Measurements from ENCODE around the gene TMEM150A.
A peak's percentile ranks its signal among the peaks of the same experiment; 100 is the strongest.
"Not testable (repeated sequence)": the region's sequence is repeated elsewhere in the genome, so short reads cannot be mapped to it uniquely, and the experiment has no call there.

Gene TMEM150A

DNA sequence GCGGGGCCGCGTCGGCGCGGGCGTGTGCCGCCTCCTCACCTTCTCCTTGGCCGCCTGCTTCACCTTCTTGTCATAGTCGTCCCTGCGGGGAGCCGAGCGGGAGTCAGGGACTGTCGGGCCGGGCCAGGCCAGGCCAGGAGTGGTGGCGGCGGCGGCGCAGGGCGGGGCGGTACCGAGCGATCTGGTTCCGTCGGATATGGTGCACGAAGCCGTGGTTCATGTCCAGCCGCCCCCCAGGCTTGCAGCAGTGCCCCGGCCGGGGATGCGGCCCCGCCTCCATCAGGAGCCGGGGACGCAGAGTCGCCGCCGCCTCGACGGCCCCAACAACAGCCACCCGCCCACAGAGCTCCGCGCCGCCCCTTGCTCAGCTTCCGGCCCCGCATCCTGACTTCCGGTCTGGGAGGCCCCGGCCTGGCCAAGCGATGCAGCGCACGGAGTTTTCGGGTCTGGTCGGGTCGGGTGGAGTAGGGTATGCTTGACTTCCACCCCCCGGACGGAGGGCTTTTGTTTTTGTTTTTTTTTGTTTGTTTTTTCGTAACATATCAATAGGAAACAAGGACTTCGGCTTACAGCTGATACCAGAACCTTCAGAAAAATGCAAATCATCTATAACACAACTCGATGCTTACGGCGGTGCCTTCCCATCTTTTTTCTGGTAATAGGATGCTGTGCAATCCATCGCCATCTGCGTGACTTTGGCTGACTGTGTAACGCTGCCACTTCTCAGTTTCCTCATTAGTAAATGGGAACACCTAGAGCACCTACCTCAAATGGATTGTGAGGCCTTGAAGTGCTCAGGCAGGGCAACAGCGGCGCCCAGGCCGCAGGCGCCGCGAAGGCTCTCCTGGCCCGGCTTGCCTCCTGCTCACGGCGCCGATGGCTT, 9.4 kb upstream of the TMEM150A start, which contains the start of gene C2orf68:
Gene C2orf68, minus strand, starts transcription at position 362 of the 883 bp plus-strand sequence. Its CDS starts 82 bp downstream, at position 280.
- TF ChIP-seq, protein P1, sequence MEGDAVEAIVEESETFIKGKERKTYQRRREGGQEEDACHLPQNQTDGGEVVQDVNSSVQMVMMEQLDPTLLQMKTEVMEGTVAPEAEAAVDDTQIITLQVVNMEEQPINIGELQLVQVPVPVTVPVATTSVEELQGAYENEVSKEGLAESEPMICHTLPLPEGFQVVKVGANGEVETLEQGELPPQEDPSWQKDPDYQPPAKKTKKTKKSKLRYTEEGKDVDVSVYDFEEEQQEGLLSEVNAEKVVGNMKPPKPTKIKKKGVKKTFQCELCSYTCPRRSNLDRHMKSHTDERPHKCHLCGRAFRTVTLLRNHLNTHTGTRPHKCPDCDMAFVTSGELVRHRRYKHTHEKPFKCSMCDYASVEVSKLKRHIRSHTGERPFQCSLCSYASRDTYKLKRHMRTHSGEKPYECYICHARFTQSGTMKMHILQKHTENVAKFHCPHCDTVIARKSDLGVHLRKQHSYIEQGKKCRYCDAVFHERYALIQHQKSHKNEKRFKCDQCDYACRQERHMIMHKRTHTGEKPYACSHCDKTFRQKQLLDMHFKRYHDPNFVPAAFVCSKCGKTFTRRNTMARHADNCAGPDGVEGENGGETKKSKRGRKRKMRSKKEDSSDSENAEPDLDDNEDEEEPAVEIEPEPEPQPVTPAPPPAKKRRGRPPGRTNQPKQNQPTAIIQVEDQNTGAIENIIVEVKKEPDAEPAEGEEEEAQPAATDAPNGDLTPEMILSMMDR (IDR thresholded peaks at IDR 0.05; ENCODE audit: extremely low read depth, missing control alignments) = no peak
- peak; percentile 97 for DNase-seq (ENCODE audit: low spot score)

GRCh38 chr2:85611217-85611704, 8.8 kb upstream of the TMEM150A start:
- DNase-seq (ENCODE audit: low spot score) = peak; percentile 36
- TF ChIP-seq, protein P1 (IDR thresholded peaks at IDR 0.05; ENCODE audit: extremely low read depth, missing control alignments) = no peak

DNA sequence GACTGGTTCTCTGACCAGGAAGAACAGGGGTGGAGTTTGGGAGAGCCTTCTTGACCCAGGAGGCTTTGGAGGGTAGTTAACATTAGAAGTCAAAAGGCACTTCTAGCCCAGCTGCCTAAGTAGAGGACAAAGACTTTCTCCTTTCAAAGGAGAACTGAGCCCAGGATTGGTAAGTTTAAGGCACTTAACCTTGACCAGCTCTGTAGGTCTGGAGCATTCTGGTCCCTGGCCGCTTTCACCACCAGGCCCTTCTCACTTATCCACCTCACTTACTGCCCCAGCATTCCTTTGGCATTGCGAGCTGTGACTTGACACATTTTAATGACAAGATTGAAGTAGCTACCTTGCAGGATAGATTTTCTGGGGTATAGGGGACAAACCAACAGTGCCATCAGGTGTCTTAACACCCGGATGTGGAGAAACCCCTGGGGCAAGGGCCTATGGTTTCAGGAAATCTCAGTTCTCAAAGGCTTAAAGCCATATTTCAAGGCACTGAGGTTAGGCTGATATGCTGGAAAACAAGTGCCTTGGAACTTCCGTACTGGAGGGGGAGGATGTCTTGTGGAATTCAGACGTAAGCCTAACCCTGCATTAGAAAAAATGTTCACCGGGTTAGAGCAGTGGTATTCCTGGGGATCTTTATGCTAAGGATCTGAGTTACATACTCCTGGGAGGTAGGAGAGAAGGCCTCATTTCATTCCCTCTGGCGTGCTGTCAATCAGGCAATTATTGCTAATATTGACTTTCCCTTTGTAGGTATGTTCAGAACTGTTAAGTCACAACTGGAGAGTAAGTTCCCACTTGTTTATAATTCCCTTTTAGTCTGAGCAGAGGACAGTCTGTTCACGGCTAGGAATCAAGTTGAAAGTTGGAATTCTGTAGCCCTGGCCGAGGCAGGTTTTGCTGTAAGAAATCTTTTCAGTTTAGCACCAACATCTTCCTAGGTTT, 5.0 kb upstream of the TMEM150A start:
- DNase-seq (ENCODE audit: low spot score) = no peak
- TF ChIP-seq, protein P1 (IDR thresholded peaks at IDR 0.05; ENCODE audit: extremely low read depth, missing control alignments) = no peak

GRCh38 chr2:85606116-85606455, 3.6 kb upstream of the TMEM150A start:
- TF ChIP-seq, protein P1 (IDR thresholded peaks at IDR 0.05; ENCODE audit: extremely low read depth, missing control alignments) = no peak
- no peak for DNase-seq (ENCODE audit: low spot score)

GRCh38 chr2:85605406-85606115, 3.1 kb upstream of the TMEM150A start:
- TF ChIP-seq, protein P1 (IDR thresholded peaks at IDR 0.05; ENCODE audit: extremely low read depth, missing control alignments) = no peak
- no peak for DNase-seq (ENCODE audit: low spot score)

- no peak for DNase-seq (ENCODE audit: low spot score)
- TF ChIP-seq, protein P1 (IDR thresholded peaks at IDR 0.05; ENCODE audit: extremely low read depth, missing control alignments) = no peak
Observed at GRCh38 chr2:85604568-85605339, 2.3 kb upstream of the TMEM150A start.

GRCh38 chr2:85604133-85604444, 1.6 kb upstream of the TMEM150A start:
- not testable (repeated sequence) for DNase-seq (ENCODE audit: low spot score)
